Panc1 (cell line): ENCODE measurements around the gene TTC34. TPM values are rescaled to one million over a fixed set of nuclear protein-coding genes. Genes with fewer than 3 reads are reported as not detected.
"Not testable (repeated sequence)": the region's sequence is repeated elsewhere in the genome, so short reads cannot be mapped to it uniquely, and the experiment has no call there.

ENCODE experiments used
- ATAC-seq: fragments of 200-7000 bp; cut with Tn5 transposase; 2 replicates; pipeline ENCODE4 v1.9.1; 2020; ENCODE audit warnings: mild to moderate bottlenecking, moderate library complexity
- BruUV-seq: library from RNA; stranded (reverse); fragments of 400-500 nt; replicated peaks from 2 replicates; lab custom pipeline; 2021; lab: Mats Ljungman, UMichigan
- CTCF ChIA-PET: fragments of 300-600 bp; sonication (Branson Sonifier 250); formaldehyde crosslinking; loops from one replicate; lab custom pipeline; 2022; ENCODE audit warnings: antibody characterized with exemption; lab: Charles Lee
- POLR2A ChIA-PET: fragments of 300-600 bp; sonication (Branson Sonifier 250); formaldehyde crosslinking; loops from one replicate; lab custom pipeline; 2022; ENCODE audit warnings: antibody characterized with exemption; lab: Charles Lee
- DNase-seq: peaks from one replicate; pipeline ENCODE4 v3.0.0-alpha.2; 2010; ENCODE audit warnings: low read depth, low spot score
- H3K27ac ChIP-seq: 2 replicates; pipeline ENCODE4 v1.5.1; 2011; ENCODE audit warnings: mild to moderate bottlenecking, low read length, inconsistent platforms
- H3K27me3 ChIP-seq: fragments of 200-500 bp; sonication (Bioruptor generic); 2 replicates; pipeline ENCODE4 v1.6.0; 2014; ENCODE audit warnings: low read length, inconsistent platforms; ENCODE audit not compliant: control insufficient read depth, insufficient read depth
- H3K36me3 ChIP-seq: fragments of 200-500 bp; sonication (Bioruptor generic); 2 replicates; pipeline ENCODE4 v1.5.1; 2014; ENCODE audit warnings: inconsistent platforms, mild to moderate bottlenecking, low read length, moderate library complexity; ENCODE audit not compliant: control insufficient read depth, insufficient read depth
- H3K4me1 ChIP-seq: 2 replicates; pipeline ENCODE4 v1.5.1; 2011; ENCODE audit warnings: inconsistent platforms, mild to moderate bottlenecking, low read length, moderate library complexity; ENCODE audit not compliant: control insufficient read depth, insufficient read depth
- H3K4me3 ChIP-seq, 2 experiments: 2 replicates each; pipeline ENCODE4 v1.5.1; 2011 to 2012; ENCODE audit warnings: low read depth in 2 of 2, low read length in 2 of 2, mild to moderate bottlenecking in 2 of 2, inconsistent platforms in 1 of 2, moderate library complexity in 1 of 2
- H3K9me3 ChIP-seq: fragments of 200-500 bp; sonication (Bioruptor generic); 2 replicates; pipeline ENCODE4 v1.5.1; 2014; ENCODE audit warnings: low read depth, mild to moderate bottlenecking, inconsistent platforms, low read length, moderate library complexity; ENCODE audit not compliant: control insufficient read depth, insufficient read depth
- POLR2AphosphoS5 ChIP-seq: IDR thresholded peaks from 2 replicates; pipeline ENCODE4 v1.6.1; 2012; ENCODE audit warnings: mild to moderate bottlenecking, low read depth, low read length, moderate library complexity
- SIN3A ChIP-seq: IDR thresholded peaks from 2 replicates; pipeline ENCODE4 v1.6.1; 2012; ENCODE audit warnings: low read depth, mild to moderate bottlenecking, low read length, moderate library complexity, borderline replicate concordance; ENCODE audit not compliant: insufficient read depth
- TCF7L2 ChIP-seq: IDR thresholded peaks from 2 replicates; pipeline ENCODE4 v1.6.1; 2011; ENCODE audit warnings: mild to moderate bottlenecking, low read depth, low read length, inconsistent platforms
- in situ Hi-C: cut with HindIII; loops from 2 replicates; pipeline ENCODE4 v1.10.0; 2016; ENCODE audit warnings: low sequenced_read_pairs, low pct_unique_long_range_greater_than_20kb
- intact Hi-C: fragments of 100-400 bp; cut with micrococcal nuclease; formaldehyde crosslinking; loops from one replicate; pipeline ENCODE4 v1.10.0; 2022; ENCODE audit not compliant: unreplicated experiment
- total RNA-seq: library from RNA; stranded (reverse); gene quantifications from one replicate; pipeline ENCODE4 v1.2.1, GENCODE V29; 2021; ENCODE audit not compliant: unreplicated experiment
- TF ChIP-seq, protein P1 (sequence below): fragments of 450-650 bp; IDR thresholded peaks from 2 replicates; pipeline ENCODE4 v1.5.1; 2017; ENCODE audit warnings: mild to moderate bottlenecking
- TF ChIP-seq, protein P2 (sequence below), 2 experiments: IDR thresholded peaks; 2 replicates each; pipeline ENCODE4 v1.6.1; 2011 to 2012; ENCODE audit warnings: low read depth in 2 of 2, control low read depth in 1 of 2, low read length in 1 of 2, mild to moderate bottlenecking in 1 of 2, moderate library complexity in 1 of 2; ENCODE audit not compliant: insufficient read depth in 1 of 2

TTC34 gene
- total RNA-seq, 1 experiment from 2014 or later: 1.5 TPM

DNA sequence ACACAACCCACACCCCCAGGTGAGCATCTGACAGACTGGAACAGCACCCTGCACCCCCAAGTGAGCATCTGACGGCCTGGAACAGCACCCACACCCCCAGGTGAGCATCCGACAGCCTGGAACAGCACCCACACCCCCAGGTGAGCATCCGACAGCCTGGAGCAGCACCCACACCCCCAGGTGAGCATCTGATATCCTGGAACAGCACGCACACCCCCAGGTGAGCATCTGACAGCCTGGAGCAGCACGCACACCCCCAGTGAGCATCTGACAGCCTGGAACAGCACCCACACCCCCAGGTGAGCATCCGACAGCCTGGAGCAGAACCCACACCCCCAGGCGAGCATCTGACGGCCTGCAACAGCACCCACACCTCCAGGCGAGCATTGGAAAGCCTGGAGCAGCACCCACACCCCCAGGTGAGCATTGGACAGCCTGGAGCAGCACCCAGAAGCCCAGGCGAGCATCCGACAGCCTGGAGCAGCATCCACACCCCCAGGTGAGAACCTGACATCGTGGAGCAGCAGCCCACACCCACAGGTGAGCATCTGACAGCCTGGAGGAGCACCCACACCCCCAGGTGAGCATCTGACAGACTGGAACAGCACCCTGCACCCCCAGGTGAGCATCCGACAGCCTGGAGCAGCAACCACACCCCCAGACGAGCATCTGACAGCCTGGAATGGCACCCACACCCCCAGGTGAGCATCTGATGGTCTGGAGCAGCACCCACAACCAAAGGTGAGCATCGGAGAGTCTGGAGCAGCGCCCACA, 149.2 kb downstream of the TTC34 start:
- H3K9me3 ChIP-seq, BruUV-seq, H3K36me3 ChIP-seq, POLR2A ChIA-PET, H3K27ac ChIP-seq, H3K4me1 ChIP-seq, in situ Hi-C loops, CTCF ChIA-PET, DNase-seq, H3K4me3 ChIP-seq, intact Hi-C loops: not testable (repeated sequence)
- ATAC-seq: peak; percentile 74
- peaks cover 17% of the 10 kb centered on the region; the same call in 1 of the 2 replicates for H3K27me3 ChIP-seq

DNA sequence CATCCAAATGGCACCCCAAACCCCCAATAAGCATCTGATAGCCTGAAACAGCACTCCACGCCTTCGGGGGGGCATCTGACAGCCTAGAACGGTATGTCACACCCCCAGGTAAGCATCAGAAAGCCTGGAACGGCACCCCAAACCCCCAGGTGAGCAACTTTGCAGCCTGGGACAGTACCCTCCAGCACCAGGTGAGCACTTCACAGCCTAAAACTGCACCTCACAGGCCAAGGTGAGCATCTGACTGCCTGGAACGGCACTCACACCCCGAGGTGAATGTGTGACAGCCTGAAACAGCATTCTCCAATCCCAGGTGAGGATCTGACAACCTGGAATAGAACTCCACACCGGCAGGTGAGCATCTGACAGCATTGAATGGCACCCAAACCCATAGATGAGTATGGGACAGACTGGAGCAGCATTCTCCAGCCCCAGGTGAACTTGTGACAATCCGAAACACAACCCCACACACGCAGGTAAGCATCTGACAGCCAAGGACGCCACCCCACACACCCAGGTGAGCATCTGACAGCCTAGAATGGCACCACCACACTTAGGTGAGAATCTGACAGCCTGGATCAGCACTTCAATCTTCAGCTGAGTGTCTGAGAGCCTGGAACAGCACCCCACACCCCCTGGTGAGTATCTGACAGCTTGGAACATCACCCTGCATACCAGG, 150.4 kb downstream of the TTC34 start:
- POLR2A ChIA-PET: no interaction called here
- CTCF ChIA-PET: no interaction called here
- Histone ChIP-seq H3K27ac (no peak overlapping the region), H3K27me3 (peaks cover 17% of the 10 kb centered on the region; the same call in 1 of the 2 replicates), H3K4me3 (no peak overlapping the region), H3K4me1 (no peaks in the 10 kb centered on the region), H3K36me3 (no peaks in the 10 kb centered on the region), H3K9me3 (peaks cover 3% of the 10 kb centered on the region; the same call in 1 of the 2 replicates)
- DNase-seq (no peak), ATAC-seq (no peak)
- intact Hi-C loops (no loop called here), in situ Hi-C loops (no loop called here)
- TF ChIP-seq TCF7L2: no peak
- TF ChIP-seq, protein P1, sequence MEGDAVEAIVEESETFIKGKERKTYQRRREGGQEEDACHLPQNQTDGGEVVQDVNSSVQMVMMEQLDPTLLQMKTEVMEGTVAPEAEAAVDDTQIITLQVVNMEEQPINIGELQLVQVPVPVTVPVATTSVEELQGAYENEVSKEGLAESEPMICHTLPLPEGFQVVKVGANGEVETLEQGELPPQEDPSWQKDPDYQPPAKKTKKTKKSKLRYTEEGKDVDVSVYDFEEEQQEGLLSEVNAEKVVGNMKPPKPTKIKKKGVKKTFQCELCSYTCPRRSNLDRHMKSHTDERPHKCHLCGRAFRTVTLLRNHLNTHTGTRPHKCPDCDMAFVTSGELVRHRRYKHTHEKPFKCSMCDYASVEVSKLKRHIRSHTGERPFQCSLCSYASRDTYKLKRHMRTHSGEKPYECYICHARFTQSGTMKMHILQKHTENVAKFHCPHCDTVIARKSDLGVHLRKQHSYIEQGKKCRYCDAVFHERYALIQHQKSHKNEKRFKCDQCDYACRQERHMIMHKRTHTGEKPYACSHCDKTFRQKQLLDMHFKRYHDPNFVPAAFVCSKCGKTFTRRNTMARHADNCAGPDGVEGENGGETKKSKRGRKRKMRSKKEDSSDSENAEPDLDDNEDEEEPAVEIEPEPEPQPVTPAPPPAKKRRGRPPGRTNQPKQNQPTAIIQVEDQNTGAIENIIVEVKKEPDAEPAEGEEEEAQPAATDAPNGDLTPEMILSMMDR: no peak
- TF ChIP-seq SIN3A: no peak
- TF ChIP-seq POLR2AphosphoS5: no peak
- TF ChIP-seq, protein P2, sequence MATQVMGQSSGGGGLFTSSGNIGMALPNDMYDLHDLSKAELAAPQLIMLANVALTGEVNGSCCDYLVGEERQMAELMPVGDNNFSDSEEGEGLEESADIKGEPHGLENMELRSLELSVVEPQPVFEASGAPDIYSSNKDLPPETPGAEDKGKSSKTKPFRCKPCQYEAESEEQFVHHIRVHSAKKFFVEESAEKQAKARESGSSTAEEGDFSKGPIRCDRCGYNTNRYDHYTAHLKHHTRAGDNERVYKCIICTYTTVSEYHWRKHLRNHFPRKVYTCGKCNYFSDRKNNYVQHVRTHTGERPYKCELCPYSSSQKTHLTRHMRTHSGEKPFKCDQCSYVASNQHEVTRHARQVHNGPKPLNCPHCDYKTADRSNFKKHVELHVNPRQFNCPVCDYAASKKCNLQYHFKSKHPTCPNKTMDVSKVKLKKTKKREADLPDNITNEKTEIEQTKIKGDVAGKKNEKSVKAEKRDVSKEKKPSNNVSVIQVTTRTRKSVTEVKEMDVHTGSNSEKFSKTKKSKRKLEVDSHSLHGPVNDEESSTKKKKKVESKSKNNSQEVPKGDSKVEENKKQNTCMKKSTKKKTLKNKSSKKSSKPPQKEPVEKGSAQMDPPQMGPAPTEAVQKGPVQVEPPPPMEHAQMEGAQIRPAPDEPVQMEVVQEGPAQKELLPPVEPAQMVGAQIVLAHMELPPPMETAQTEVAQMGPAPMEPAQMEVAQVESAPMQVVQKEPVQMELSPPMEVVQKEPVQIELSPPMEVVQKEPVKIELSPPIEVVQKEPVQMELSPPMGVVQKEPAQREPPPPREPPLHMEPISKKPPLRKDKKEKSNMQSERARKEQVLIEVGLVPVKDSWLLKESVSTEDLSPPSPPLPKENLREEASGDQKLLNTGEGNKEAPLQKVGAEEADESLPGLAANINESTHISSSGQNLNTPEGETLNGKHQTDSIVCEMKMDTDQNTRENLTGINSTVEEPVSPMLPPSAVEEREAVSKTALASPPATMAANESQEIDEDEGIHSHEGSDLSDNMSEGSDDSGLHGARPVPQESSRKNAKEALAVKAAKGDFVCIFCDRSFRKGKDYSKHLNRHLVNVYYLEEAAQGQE (IDR thresholded peaks at IDR 0.05; ENCODE audit: insufficient read depth in 1 of 2, low read depth in 2 of 2, low read length in 1 of 2): no peak
- no TSS peak for BruUV-seq
